ENCODE measurements around the gene PDZD7.

GRCh38 chr10:100995181-100995580 lies 35.7 kb downstream of the PDZD7 start:
- TF ChIP-seq CTCF (IDR thresholded peaks at IDR 0.05; ENCODE audit: low read depth, low read length, poor library complexity, severe bottlenecking) (no peak), EZH2phosphoT487 (IDR thresholded peaks at IDR 0.05; ENCODE audit: borderline replicate concordance, low read length) (no peak)
